ENCODE data around the gene BDH1. TPM values are rescaled to one million over a fixed set of nuclear protein-coding genes. Genes with fewer than 3 reads are reported as not detected.

Gene BDH1
- total and polyA plus RNA-seq, 2 of the 8 experiments (the other 6 are each of a cell fraction or from before 2014, with no cell fraction given): 27.2 to 28.1 TPM

DNA sequence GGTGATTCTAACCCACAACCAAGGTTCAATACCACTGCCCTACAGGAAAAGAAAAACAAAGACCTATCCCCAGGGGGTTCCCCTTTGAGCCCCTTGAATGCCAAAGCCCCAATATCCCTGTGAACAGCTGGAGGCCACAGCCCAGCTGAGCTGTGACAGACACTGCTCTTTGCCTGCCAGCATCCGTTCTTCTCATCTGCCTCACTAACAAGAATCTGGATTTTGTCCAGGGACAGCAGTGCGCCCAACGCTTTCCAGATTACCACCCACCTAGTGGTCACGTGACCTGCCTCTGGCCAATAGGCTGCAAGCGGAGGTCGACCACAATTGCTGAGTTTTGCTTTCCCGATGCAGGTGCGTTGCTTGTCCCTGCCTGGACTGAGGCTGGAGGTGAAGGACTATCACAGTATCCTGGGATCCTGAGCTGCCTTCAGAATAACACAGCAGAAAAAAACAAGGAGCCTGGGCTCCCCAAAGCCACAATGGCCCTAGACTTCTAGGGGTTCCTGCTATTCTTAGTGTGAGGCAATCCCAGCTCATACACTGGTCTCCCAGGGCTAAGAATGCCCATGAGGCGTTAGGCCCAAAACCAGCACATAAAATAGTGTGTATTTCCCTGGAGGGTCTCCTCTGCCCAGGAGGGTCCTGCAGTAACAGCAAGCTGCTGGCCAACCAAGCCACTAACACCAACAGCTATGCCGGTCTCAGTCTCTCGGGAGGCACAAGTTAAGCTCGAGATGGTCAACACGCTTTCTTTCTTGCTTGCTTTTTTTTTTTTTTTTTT, 13.8 kb downstream of the BDH1 start:
- peak in 1 of 2 experiments; percentile 89 for DNase-seq (ENCODE audit: low read depth in 1 of 2, low spot score in 2 of 2)
- TF ChIP-seq ATF2 (IDR thresholded peaks at IDR 0.05; ENCODE audit: low read length): peak; percentile 74; the same call in 1 of the 2 replicates
- TF ChIP-seq PHF8 (conservative IDR thresholded peaks at IDR 0.05; ENCODE audit: low read depth, low read length): no peak
- TF ChIP-seq POU5F1 (IDR thresholded peaks at IDR 0.05; ENCODE audit: low read depth, low read length): no peak
- peak; percentile 19; the same call in 1 of the 2 replicates for TF ChIP-seq MAX (IDR thresholded peaks at IDR 0.05)
- no peak for TF ChIP-seq TAF7 (optimal IDR thresholded peaks at IDR 0.05; ENCODE audit: borderline replicate concordance, low read depth, low read length)
- peak; percentile 71 to 91; a peak in 3 of 4 replicates for TF ChIP-seq HDAC2 (IDR thresholded peaks at IDR 0.05; ENCODE audit: borderline replicate concordance in 1 of 2, low read depth in 2 of 2, low read length in 2 of 2)
- peak; percentile 86 to 91; a peak in 3 of 4 replicates for TF ChIP-seq SIN3A (conservative IDR thresholded peaks at IDR 0.05 in 1 of 2, IDR thresholded peaks at IDR 0.05 in 1 of 2; ENCODE audit: low read depth in 1 of 2, low read length in 2 of 2)

More for the DNA sequence above, 13.8 kb downstream of the BDH1 start:
- peaks cover 12 to 26% (median 17%) of the 10 kb centered on the region in 4 experiments for H3K4me1 ChIP-seq (replicated peaks in 1 of 4; ENCODE audit: control insufficient read depth in 3 of 4, insufficient read depth in 4 of 4, low read length in 3 of 4)
- H3K9me3 ChIP-seq (ENCODE audit: insufficient read depth in 2 of 2, low read depth in 1 of 2, low read length in 1 of 2): no peaks in the 10 kb centered on the region
- H2BK120ac ChIP-seq (replicated peaks; ENCODE audit: low read depth, low read length): no peak overlapping the region
- no peak overlapping the region for H4K8ac ChIP-seq (ENCODE audit: extremely low read depth, insufficient read depth, low read length)
- no peaks in the 10 kb centered on the region for H3K79me2 ChIP-seq (ENCODE audit: control insufficient read depth in 1 of 2, insufficient read depth in 2 of 2, low read length in 2 of 2)
- H2BK20ac ChIP-seq (ENCODE audit: low read length): peak overlapping the region; percentile 16; the same call in 1 of the 2 replicates
- peak overlapping the region; percentile 62; the same call in 1 of the 2 replicates for H2BK5ac ChIP-seq (ENCODE audit: low read depth, low read length)
- no peaks in the 10 kb centered on the region for H3K36me3 ChIP-seq (ENCODE audit: control insufficient read depth in 2 of 4, insufficient read depth in 4 of 4, low read length in 3 of 4)
- H4K20me1 ChIP-seq (replicated peaks in 1 of 2; ENCODE audit: control insufficient read depth in 1 of 2, insufficient read depth in 2 of 2, low read length in 2 of 2): no peaks in the 10 kb centered on the region
- no peaks in the 10 kb centered on the region; a peak in 2 of 7 replicates for H3K27me3 ChIP-seq (replicated peaks in 1 of 4; ENCODE audit: control insufficient read depth in 3 of 4, extremely low read depth in 1 of 4, insufficient read depth in 3 of 4, low read length in 3 of 4)
- H2BK12ac ChIP-seq (ENCODE audit: low read depth, low read length): 0 out of 2 replicates have a peak overlapping the region, but pooled peaks have one; percentile 10
- no peak overlapping the region for H3K4ac ChIP-seq (replicated peaks; ENCODE audit: insufficient read length, low read depth, low read length)
- H3K23ac ChIP-seq (ENCODE audit: insufficient read length): no peak overlapping the region
- 26% methylated on average over 11 of the region's 13 CpGs; no CpG with 5 or more reads in 1 of the 2 experiments for WGBS, 2 experiments (ENCODE audit: extremely low coverage in 1 of 2, insufficient coverage in 1 of 2, insufficient read length in 1 of 2, insufficient replicate concordance in 2 of 2, low coverage in 1 of 2, low lambda C conversion rate in 2 of 2, missing lambda C conversion rate in 1 of 2)
- 0 out of 2 replicates have a peak overlapping the region, but pooled peaks have one; percentile 73 for H2BK15ac ChIP-seq (ENCODE audit: low read length)
- H3K79me1 ChIP-seq (ENCODE audit: low read depth, low read length): no peaks in the 10 kb centered on the region; the same call in 1 of the 2 replicates
- no peak overlapping the region for H4K5ac ChIP-seq (ENCODE audit: insufficient read length, low read depth, low read length)
- no peaks in the 10 kb centered on the region for H3K23me2 ChIP-seq (ENCODE audit: low read depth, low read length)
- peak; percentile 88 for FAIRE-seq
- POLR2A ChIA-PET (ENCODE audit: partially characterized antibody): interaction anchor here (0.6 to 2.2 kb wide), 9 partner anchors 8 to 250 kb away, joined by 3 to 10 read pairs (median 3); partner anchors contain the start of genes BDH1 and LRCH3
- peak overlapping the region in 2 of 4 experiments; percentile 17 to 34; a peak in 3 of 8 replicates for H3K4me3 ChIP-seq (ENCODE audit: extremely low read depth in 1 of 4, insufficient read depth in 2 of 4, low read depth in 3 of 4, low read length in 4 of 4)
- H3K27ac ChIP-seq (ENCODE audit: low read depth, low read length): no peak overlapping the region
- no peak overlapping the region for H2AFZ ChIP-seq (ENCODE audit: low read length)
- H3K56ac ChIP-seq (replicated peaks; ENCODE audit: insufficient read length, low read depth, low read length): no peak overlapping the region
- CTCF ChIA-PET (ENCODE audit: partially characterized antibody): interaction anchor here (0.6 to 3.5 kb wide), 11 partner anchors 10 to 57 kb away, joined by 3 to 14 read pairs (median 3); partner anchors contain the start of gene BDH1
- H2AK5ac ChIP-seq (ENCODE audit: low read depth, low read length): peak overlapping the region; percentile 68; the same call in 1 of the 2 replicates
- H3K4me2 ChIP-seq (ENCODE audit: insufficient read depth in 1 of 2, low read depth in 2 of 2, low read length in 2 of 2): peak overlapping the region; percentile 67 to 81
- peak overlapping the region; percentile 56 for H4K91ac ChIP-seq (replicated peaks; ENCODE audit: insufficient read length, low read length)
- no peak overlapping the region; the same call in 1 of the 2 replicates for H3K18ac ChIP-seq (ENCODE audit: extremely low read depth, low read length)
- H3K9ac ChIP-seq (replicated peaks in 1 of 4; ENCODE audit: extremely low read depth in 1 of 4, low read depth in 3 of 4, low read length in 3 of 4): peak overlapping the region in 1 of 4 experiments; percentile 48; a peak in 2 of 7 replicates
- H3K14ac ChIP-seq (ENCODE audit: insufficient read length): no peak overlapping the region
